GM18861 (cell line): Measurements from ENCODE around the gene LPIN1.

Experiments
- ATAC-seq: cut with Tn5 transposase; IDR thresholded peaks from one replicate; pipeline ENCODE4 v1.9.1; 2021; ENCODE audit not compliant: unreplicated experiment

LPIN1 gene

DNA sequence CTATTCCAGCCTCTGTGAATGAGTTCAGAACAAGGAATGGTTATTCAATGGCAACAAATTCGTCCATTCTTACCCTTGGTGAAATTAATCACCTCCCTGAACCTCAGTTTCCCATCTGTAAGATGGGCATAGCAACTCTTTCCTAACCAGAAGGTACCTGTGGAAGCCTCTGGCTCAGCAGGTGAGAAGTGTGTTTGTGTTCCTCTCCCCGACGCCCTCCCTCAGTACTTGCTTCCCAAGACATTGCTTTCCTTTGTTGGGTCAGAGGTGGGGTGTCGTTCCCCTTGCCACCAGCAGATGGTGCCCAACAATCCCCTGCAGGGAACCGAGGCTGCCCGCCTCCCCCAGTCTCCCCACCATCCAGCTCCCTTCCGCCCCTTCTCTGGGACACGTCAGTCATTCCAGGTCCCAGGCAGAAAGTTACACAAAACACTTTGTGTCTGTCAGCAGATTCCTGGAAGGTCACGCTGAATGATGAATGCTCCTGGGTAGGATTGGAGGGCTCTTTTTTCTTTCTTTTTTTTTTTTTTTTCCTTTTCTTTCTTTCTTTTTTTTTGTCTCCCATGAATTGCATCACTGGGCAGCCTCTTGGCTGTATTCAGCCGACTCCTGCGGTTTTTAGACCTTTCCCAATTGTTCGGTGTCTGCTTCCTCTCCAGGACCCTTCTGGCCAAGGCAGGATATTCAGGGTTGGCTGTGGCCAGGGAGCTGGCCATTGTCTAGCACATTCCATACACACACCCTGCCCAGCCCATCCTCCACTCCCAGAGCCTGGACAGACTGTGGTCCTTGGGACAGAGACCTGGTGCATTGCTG, 117.3 kb downstream of the LPIN1 start:
- ATAC-seq, result peak; percentile 24

DNA sequence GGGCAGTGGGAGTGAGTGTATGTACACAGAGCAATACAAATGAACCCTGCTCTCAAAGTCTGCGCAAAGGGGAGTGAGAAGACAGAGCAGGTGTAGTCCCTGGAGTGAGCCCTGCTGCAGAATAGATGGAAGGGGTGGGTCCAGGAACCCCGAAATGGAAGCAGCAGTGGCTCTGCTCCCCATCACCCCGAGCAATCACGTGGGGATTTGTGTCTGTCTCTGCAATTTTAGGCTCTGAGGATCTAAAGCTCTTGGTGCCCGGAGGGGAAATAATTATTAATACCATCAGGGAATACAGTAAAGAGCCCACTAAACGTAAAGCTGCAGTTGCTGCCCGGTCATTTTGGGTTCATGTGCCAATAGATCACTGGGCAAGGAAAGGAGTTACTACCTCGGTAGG, 118.3 kb downstream of the LPIN1 start:
- no peak for ATAC-seq

DNA sequence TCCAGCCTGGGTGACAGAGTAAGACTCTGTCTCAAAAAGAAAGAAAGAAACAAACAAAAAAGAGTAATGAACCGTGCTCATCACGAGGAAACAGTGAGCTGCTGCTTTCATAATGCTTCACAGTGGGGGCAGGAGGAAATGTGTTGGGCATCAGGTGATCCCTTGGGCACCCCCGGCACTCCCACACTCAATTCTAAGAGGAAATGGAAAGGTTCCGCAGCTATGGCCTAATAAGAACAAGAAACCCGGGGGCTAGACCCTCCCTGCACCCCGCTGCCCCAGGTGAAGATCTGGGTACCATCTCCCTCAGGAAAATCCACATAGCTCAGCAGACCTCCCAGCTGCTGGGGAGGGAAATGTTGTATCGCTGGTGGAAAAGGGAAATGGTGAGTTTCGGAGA, 118.9 kb downstream of the LPIN1 start:
- no peak for ATAC-seq

DNA sequence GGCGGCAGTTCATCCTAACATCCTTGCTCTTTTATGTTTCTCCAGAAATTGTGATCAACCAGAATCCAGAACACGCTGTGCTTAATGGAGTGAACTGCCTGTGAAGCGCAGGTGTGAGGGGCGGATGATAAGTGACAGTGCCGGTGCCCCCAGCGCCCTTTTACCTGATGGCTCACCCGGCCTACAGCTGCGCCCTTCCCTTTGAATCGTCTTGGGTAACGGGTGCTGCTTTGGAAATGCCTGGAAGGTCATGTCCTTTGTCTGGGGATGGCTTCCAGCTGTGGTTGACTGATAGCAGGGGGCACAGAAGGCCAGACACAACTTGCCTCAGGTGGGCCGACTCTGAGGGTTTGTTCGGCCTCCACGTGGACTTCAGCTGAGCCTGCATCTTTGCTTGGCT, 119.4 kb downstream of the LPIN1 start:
- no peak for ATAC-seq

DNA sequence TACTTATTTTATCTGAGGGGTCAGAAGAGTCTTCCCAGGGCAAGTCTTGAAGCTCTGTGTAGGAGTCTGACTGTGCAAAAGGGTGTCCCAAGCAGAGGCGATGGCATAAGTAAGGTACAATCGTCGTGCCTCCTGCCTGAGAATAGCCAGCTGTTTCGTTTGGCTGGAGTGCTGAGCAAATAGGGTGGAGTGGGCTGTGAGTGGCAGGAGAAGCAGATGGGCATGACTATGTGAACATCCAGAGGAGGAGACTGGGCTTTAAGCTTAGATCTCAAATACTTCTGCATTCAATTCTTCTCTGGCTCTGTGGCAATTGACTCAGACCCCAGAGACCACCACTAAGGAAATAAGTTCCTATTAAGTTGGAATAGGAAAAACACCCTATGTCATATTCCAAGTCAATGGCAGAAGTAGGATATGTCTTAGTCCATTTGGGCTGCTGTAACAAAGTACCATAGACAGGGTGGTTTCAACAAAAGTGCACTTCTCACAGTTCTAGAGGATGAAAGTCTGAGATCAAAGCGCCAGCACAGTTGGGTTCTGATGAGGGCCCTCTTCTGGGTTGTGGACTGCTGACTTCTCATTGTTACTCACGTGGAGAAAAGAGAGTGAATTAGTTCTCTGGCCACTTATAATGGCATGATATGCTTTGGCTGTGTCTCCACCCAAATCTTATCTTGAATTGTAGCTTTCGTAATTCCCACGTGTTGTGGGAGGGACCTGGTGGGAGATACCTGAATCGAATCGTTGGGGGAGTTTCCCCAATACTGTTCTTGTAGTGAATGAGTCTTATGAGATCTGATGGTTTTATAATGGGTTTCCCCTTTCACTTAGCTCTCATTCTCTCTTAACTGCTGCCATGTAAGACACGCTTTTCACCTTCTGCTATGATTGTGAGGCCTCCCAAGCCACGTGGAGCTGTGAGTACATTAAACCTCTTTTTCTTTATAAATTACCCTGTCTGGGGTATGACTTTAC, 120.2 kb downstream of the LPIN1 start:
- peak; percentile 36 for ATAC-seq

DNA sequence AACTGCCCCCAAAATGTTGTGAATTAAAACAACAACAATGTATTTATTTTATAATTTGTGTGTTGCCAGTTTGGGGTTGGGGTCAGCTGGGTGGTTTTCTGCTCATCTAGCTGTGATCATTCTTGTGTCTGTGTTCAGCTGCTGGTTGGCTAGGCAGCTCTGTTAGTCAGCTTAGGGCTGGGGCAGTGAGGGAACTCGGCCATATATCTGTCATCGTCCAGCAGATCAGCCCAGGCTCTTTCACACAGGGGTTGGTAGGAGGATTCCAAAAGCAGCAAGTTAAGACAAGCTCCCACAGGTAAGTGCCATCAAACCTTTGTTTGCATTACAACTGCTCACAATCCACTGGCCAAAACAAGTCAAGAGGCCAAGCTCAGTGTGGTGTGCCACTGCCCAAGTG, 121.5 kb downstream of the LPIN1 start:
- no peak for ATAC-seq

DNA sequence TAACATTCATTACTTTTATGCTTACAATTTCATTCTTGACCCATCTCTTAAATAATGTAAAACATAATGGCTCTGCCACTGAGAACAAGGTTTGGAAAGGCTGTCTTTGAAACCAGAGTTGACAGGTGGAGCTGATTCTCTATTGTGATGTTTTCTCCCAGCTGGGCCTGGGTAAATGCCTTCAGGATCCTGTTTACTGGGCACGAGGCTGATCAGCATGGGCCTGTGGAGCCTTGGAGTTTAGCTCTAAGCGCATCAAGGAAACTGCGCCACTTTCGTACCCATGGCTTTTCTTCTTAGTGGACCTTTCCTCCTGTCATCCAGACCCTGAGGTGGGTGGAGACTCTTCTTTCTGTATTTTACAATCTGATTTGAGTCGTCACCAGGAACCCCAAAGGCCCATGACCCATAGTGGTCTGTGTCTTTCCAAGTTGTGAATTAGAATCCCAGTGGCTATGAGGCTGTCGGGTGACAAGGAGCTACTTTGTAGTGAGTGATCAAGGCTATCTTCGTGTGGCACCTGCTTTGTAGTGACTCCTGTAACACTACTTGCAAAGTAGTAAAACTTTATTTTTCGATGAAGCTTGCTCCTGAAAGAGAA, 123.1 kb downstream of the LPIN1 start:
- ATAC-seq, result no peak

DNA sequence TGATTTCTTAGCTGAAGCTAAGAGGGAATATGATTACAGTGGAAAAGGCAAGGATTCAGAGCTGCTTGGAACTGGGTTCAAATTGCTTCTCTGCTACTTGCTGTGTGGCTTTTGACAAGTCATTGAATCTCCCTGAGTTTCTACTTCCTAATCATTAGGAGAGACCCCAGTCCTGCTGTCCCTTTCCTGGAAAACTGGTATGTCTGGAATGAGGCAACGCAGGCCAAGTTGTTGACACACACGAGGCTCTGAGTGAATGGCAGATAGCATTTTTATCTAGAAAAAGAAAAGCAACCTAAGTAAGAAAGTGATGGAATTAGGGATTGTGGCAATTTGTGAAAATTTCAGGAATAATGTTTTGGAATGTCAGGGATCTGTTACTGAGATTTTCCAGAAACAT, 123.6 kb downstream of the LPIN1 start:
- ATAC-seq, result no peak

DNA sequence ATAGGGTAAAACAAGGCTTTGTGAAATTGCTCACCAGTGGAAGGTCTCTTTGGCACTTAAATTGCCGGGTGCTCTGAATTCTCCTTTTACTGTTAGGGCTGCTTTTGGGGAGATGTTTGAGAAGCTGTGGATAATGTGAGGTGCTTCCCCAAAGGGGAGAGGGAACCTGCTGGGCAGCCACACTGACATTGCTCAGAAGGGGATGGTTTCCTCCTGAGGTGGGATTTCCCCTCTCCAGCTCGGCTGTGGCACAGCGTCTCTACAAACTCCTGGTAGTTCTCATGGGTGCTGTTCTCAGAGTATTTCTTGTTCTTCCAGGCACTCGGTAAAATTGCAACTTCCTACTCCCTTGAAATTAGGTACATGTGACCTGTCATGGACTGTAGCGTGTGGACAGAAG, 124.2 kb downstream of the LPIN1 start:
- ATAC-seq, result no peak

DNA sequence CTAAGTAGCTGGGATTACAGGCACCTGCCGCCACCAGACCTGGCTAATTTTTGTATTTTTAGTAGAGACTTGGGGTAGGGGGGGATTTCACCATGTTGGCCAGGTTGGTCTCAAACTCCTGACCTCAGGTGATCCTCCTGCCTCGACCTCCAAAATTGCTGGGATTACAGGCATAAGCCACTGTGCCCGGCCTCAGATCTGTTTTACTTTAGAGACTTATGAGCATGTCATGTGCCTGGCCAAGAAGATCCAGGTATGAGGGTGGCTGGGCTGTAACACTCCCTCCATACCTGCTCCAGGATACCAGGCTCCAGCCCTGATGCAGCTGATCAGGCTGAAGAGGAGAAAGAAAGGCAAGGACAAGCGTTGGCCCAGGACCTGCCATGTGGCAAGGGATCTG, 125.0 kb downstream of the LPIN1 start:
- no peak for ATAC-seq

DNA sequence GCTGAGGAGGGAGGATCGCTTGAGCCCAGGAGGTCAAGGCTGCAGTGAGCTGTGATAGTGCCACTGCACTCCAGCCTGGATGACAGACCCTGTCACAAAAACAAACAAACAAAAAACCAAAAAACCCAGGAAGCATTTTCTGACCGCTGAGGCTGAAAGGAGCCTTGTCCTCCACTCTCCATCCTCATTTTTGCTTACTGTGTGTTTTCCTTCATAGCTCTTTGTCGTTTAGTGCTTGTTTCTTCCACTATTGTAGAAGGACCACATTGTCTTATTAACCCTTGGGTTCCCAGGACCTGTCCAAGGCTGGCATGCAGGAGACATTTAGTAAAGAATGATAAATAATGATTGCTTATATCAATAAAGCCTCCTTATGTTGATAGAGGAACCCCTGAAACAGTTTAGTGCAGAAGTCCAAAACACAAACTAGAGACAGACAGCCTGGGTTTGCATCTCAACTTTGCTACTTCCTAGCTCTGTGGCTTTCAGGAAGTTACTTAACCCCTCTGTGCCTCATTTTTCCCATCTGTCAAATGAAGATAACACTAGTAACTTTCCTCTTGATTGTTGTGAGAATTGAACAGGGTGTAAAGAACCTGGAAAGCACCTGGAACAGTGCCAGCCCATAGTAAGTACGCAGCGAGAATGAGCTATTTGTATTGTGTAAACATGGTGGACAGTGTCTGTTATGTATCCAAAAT, 126.0 kb downstream of the LPIN1 start:
- no peak for ATAC-seq

DNA sequence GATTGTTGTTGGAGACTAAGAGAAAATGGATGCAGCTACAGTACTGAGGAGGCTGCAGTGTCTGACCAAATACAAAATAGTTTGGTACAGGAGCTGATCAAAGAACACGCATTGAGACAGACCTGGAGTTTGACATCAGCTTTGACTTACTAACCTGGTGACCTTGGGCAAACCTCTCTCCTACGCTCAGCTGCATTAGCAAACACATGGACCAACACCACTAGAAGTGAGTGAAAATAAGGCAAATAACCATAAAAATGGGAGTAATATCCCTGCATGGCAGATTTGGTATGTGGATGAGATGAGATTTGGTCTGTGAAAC, 126.5 kb downstream of the LPIN1 start:
- no peak for ATAC-seq

DNA sequence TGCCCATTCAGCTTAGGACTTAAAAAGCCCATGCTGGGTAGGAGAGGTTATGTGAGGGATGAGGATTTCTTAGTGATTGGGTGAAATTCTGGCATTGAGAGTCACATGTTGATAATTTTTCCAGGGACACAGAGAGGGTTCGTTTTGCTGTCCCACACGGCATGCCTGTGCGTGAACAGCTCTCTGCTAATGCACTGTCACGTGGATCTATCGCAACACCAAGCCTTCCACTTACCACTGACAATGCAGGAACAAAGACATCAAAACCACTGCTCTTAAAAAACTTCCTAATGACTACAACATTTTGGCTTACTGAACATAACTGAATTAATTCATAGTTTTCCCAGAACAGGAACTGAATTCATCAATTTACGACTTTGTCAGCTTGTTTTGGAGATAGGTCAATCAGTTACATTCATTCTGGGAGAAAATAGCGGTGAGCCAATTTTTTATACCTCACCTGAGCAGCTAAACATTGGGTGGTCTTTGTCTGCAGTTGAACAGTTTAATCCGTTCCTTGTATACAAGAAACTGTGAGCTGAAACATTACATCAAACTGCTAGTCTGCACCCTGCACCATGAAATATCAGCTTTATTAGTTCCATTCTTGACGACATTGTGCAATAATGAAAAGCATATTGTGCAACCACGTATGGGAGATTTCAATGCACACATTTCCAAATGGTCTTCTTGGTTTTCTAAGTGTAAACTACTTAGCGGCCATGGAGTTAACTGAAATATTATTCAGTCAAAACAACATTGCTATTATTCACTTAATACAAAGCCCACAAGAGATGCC, 127.1 kb downstream of the LPIN1 start:
- ATAC-seq, result no peak

DNA sequence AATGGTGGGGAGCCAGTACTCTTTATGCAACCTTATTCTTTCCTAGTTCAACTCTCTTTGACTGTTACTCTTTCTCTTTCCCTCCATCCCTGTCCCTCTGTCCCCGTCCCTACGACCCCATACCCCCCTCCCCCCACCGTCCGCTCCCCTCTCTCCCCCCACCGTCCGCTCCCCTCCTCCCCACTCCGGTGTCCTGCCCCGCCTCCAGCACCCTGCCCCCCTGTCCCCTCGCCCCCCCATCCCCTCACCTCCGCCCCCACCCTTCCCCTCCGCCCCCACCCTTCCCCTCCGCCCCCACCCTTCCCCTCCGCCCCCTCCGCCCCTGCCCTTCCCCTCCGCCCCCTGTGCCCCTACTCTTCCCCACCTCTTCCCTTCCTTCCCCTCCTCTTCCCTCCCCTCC, 128.4 kb downstream of the LPIN1 start:
- ATAC-seq, result no peak

DNA sequence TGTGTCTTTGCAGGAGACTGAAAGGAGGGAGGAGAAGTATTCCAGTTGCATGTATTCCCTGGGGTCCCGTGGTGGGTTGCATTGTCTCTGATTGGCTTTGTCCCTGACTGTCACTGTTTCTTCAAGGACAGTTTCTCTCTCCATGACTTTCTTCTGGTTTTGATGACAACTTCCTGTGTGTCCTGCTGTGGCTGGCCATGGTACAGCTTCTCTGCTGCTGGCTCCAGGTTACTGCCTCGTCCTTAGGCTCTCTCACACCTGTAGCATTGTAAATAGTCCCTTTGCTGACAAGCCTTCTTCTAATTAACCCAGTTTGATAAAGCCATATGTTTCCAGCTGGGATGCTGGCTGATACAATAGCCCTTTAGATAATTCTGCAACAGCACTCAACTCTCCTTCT, 129.0 kb downstream of the LPIN1 start:
- ATAC-seq, result no peak

DNA sequence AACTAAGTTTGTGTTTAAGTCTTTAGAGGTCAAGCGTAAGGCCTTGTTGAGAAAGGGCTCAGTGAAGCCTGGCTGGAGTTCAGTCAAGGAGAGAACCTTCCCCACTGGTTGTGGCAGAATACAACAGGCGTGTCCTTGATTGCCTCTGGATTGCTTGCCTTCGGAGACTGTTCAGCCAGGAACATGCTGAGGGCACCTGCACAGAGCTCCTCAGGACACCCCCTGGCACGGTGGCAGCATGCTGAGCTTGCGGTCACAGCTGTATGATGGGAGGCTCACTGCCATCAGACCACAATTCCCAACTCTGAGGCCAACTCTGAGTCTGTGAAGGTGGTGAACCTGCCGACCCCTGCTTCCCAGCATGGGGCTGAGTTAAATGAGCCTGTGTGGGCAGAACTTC, 130.0 kb downstream of the LPIN1 start:
- no peak for ATAC-seq

DNA sequence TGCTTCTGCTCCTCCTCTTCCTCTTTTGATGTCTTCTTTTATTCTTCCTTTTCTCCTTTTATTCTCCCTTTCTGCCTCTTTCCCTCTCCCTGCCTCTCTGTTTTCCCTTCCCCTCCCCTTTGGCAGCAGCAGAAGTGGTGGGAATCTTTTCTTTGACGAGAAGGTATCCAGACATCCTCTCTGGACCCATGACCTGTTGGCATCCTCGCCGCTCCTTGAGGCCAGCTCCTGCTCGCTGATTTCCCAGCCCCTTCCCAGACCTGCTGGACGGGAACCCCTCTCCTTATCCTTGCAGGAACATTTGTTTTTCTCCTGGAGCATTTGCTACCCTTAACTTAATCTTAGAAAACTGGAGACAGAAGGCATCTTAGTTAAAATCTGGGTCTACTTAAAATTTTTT, 130.5 kb downstream of the LPIN1 start:
- ATAC-seq, result no peak
